Activated naive CD4-positive, alpha-beta T cell (primary cell): Measurements from ENCODE around the gene CTNNA3.
"Not testable (repeated sequence)": the region's sequence is repeated elsewhere in the genome, so short reads cannot be mapped to it uniquely, and the experiment has no call there.

Experiments used
- DNase-seq, 4 experiments: peaks; one replicate each; lab custom pipeline; 2025; lab: John Stamatoyannopoulos, UW

The CTNNA3 gene

DNA sequence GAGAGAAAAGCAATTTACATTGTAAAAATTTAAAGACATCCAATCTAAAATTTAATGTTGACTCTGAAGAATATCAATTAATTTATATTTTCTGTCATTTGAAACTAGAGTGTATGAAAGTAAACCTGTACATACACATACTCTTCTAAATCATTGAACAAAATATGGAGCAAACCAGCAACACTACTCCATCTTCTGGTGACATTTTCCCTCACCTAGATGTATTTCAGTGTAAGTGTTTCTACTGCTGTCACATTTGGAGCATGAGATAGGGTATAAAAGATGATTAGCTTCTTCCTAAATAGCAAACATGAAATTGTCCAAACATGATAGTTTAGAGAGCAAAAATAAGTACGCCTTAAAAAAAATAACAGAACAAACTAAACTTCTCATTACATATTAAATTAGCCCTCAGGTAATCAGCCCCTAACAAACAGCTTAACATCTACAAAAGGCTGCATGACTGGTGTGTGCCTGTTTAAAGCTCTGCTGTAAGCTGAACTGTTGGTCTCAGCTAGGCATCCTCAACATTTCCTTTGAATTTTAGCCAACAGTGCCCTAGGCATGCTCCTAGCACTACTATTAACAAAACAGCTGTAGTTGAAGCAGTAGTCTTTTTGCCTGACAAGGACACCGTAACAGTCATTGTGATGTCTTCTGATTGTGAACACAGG is 189.8 kb downstream of the CTNNA3 start:
- no peak for DNase-seq

DNA sequence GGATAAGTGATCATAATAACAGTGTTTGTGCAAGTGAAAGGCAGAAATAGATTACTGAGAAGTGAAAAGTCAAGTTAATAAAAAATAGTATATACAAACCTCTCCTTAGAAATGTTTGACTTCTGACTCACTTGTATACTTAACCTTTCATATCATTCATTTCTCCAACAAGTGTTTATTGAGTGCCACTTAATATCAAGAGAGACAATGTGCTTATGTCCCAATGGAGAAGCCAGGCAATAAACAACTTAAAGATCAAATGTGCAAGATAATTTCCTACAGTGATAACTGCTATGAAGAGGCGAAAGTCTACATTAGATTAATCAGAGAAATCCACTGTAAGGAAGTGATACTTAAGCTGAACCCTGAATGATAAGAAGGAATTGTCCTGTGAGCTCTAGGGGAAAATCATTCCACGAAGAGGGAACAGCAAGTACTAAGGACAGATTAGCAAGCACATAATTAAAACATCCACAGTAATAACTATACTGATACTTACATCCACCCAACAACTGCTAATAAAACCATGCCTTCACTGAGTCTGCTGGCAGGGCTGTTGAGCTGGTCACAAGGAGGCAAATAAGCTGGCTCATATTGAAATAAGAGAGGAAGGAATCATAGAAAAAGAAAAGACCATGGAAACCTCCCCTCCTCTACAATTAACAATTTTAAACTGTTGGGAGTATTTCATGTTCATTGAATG is 203.5 kb downstream of the CTNNA3 start:
- DNase-seq, result no peak

DNA sequence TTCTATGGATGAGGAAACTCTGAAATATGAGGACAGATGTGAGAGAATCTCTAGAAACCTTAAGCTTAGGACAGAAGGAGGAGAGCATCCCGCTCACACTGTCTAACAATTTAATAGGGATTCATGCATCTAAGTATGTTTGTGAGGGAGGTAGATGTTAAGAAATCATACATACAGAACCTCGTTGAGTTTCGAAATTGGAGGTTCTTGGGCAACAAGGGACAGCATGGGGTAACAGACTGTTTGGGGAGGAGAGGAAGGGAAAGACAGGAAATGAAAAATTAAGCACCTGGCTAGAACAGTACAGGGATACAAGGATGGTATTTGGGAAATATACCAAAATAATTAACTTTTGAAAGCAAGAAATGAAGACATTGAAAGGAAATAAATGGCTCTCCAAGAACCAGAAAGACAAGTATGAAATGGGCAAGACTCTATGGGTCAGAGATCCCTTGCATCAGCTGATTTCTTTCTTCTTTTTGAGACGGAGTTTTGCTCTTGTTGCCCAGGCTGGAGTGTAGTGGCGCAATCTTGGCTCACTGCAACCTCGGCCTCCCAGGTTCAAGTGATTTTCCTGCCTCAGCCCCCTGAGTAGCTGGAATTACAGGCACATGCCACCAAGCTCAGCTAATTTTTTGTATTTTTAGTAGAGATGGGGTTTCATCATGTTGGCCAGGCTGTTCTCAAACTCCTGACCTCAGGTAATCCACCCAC is 207.9 kb downstream of the CTNNA3 start:
- DNase-seq, result no peak

DNA sequence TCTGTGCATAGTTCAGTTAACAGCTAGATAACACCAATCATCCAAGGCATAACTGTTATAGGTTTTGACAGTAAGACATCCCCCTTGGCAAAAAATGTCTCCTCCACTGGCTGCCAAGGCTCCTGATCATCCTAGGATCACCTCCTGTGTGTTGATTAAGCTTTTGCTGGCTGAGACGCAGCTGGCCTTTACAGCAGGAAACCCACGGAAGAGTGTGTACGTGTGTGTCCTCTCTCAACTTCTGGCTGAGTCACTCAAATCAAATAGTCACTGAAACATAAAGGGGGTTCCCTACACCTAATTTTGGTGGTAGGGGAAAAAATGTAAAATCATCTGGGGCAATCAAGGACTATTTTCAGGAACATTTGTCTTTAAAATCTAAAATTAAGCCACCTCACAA is 208.8 kb downstream of the CTNNA3 start:
- no peak for DNase-seq

DNA sequence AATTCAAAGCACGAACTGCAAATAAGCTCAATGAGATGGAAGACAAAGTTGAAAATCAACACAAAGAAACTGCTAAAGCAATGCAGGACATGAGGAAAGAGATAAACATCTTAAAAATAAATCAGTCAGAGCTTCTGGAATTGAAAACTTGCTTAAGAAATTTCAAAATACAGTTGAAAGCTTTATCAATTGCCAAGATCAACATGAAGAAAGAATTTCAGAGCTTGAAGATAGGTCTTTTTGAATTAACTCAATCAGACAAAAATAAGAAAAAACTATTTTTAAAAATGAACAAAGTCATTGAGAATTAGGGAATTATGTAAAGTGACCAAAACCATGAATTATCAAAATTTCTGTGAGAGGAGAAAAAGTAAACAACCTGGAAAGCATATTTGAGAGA is 218.1 kb downstream of the CTNNA3 start:
- DNase-seq, result no peak

DNA sequence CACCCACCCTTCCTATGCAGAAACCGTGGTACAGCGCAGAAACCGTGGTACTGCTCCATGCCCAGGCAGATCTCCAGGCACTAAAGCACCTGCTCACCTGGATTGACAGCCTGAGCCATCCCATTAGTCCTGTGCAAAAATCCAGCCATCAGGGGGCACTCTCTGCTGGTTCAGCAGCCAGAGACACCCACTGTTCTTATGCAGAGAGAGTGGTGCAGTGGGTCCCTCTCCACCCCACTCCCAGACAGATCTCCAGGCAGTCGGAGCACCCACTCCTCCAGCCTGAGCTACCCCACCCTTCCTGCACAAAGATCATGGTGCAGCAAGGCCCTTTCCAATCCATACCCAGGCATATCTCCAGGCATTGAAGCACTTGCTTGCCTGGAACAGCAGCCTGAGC is 219.8 kb downstream of the CTNNA3 start:
- no peak for DNase-seq

DNA sequence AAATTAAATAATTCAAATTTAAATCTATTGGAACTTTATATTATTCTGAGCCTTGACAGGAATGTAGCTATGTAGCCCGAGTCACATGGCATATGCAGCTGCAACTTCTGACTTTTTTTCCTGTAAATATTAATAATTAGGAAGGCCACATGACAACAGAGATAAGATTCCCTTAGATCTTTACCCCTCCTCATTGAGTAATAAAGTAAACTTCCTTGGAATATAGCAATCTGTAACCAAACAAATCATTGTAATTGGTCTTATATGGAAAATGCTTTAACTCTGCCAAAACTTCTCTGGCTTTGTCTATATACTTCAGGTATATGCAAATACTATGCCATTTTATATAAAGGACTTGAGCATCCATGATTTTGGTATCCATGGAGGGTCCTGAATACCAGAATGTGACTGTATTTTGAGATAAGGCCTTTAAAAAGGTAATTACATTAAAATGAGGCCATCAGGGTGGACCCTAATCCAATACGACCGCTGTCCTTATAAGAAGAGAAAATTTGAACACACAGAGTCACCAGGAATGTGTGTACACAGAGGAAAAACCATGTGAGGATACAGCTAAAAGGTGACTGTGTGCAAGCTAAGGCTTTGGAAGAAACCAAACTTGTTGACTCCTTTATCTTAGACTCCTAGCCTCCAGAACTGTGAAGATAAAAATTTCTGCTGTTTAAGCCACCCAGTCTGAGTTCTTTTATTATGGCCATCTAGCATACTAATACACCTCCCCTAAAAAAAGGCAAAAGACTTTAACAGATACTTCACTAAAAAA is 222.0 kb downstream of the CTNNA3 start:
- DNase-seq, result no peak

DNA sequence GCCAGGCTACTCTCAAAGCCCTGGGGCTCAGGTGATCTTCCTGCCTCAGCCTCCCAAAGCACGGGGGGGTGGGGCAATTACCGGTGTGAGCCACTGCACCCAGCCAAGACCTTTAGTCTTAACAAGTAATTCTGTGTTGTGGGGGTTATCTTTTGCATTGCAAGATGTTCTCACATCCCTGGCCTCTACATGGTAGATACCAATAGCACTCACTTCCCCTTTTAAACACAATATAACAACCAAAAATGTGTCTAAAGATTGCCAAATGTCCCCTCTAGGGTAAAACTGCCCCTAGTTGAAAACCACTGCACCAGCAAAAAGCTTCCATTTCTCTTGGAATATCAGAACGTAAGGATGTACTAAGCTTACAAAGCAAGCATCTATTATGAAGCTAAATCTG is 225.0 kb downstream of the CTNNA3 start:
- DNase-seq, result no peak

DNA sequence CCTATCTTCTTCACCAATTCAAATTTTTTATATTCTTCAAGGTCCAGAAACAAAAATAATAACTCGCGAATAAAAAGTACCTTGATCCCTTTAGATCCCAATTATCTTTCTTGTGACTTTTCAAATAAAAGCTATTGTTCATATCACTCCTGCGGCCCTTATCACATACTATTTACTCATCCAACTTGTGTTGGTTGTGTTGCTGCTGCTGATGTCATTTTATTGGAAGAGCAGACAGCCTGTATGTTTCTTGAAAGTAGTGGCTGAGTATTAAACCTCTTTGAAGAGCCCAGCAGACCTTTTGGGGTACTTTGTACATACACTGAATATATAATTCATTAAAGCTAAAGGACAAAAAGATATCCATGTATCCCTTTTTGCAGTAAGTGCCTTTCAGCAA is 231.7 kb downstream of the CTNNA3 start:
- no peak for DNase-seq

DNA sequence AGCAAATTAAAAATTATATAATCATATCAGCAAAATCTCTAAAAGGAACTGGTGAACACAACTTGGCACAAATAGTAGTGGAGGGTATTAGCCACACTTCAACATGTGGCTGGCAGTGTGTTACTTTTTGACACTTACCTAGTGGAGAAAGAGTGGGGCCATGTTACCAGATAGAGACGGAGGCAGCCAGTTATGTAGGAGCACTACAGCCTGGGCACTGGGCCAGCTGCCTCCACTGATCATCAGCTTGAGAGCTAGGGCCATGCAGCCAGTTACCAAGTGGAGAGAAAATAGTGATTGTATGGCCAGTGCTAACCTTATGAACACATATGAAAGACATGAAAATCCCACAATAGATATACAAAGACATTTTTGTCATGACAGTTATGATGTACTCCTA is 243.1 kb downstream of the CTNNA3 start:
- no peak for DNase-seq

DNA sequence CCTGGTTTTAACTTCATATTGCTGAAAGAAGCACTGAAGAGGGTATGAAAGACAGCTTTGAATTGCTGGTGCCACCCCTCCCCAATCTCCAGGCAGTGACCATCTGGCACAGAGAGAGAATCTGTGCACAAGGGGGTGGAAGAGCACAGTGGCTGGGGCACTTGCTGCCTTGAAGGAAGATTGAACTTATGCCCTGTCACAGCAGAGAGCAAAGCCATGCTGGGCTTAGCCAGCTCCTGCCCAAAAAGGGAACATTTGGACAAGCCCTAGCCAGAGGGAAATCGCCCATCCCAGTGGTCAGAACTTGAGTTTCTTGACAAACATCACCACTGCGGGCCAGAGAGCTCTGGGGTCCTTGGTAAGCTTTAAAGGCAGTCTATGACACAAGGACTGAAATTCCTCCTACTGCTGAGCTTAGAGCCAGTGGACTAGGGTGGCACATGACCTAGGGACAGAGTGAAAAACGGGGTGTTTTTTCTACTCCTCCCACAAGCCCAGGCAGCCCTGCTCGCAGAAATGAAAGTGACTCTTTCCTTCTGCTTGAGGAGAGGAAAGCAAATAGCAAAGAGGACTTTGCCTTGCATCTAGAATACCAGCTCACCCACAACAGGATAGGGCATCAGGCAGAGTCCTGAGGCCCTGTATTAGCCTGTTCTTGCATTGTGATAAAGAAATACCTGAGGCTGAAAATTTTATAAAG is 257.2 kb downstream of the CTNNA3 start:
- no peak for DNase-seq

DNA sequence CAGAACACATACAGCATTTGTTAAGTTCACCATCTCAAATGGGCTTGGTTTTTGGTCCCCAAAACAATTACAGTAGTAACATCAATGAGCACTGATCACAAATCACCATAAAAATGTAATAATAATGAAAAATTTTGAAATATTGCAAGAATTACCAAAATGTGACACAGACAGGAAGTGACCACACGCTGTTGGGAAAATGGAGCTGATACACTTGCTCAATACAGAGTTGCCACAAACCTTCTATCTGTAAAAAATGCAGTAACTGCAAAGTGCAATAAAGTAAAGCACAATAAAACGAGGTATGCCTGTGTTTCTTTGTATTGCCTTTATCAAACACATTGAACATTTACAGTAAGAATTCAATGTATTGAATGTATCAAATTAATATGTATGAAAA is 262.7 kb downstream of the CTNNA3 start:
- no peak for DNase-seq

DNA sequence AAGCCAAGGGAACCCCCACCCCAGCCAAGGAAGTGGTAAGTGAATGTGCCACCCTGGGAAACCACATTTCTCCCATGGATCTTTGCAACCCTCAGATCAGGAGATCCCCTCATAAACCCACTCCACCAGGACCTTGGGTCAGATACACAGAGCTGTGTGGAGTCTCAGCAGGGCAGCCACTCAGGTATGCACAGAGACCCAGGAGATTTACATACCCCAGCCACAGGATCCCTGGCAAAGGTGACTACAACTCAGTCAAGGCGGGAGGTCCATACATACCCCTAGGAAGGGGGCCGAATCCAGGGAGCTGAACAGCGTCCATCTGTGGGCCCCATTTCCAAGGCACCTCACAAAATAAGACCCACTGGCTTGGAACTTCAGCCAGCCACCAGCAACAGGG is 293.4 kb downstream of the CTNNA3 start:
- no peak for DNase-seq

DNA sequence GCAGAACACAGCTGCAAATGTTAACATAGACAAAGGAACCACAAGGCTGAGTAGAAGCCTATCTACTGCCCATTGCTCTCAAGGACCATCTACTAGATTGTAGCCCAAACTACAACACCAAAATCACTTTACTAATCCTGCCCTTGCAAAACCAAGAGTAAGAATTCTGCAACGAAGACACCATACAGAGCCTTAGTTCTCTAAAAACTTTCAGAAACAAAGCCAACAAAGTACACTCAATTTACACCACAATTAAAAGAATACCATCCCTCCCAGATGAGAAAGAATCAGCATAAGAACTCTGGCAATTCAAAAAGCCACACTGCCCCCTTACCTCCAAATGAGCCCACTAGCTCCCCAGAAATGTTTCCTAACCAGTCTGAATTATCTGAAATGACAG is 294.3 kb downstream of the CTNNA3 start:
- DNase-seq, result no peak

DNA sequence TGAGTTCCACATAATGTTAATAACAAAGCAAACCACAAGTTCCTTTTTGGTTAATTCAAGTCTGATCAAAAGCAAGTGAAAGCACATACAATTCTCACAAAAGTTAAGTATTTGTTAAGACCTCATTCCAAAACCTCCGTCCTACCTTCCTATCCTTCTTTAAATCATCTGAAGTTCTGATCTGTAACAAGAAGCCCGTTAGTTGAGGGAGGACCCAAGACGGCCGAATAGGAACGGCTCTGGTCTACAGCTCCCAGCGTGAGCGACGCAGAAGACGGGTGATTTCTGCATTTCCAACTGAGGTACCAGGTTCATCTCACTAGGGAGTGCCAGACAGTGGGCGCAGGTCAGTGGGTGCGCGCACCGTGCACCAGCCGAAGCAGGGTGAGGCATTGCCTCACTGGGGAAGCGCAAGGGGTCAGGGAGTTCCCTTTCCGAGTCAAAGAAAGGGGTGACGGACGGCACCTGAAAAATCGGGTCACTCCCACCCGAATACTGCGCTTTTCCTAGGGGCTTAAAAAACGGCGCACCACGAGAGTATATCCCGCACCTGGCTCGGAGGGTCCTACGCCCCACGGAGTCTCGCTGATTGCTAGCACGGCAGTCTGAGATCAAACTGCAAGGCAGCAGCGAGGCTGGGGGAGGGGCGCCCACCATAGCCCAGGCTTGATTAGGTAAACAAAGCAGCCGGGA is 309.0 kb downstream of the CTNNA3 start:
- DNase-seq, result not testable (repeated sequence)

DNA sequence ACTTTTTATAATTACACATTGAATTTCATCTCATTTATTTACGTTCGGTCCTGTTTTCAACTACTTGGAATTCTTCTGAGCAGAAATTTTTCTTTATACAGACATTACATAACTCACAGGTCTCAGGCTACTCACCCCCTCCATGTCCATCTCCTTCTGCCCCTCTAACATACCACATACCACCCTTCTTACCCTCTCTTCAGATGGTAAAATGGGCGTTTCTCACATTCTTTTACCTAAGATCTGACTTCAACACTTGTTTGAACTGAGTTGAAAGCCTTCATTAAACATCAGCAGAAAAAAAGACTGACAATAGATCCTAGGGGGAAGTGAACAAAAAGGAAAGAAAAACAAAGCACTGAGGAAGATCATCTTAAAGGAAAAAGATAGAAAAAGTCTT is 309.7 kb downstream of the CTNNA3 start:
- DNase-seq, result no peak

DNA sequence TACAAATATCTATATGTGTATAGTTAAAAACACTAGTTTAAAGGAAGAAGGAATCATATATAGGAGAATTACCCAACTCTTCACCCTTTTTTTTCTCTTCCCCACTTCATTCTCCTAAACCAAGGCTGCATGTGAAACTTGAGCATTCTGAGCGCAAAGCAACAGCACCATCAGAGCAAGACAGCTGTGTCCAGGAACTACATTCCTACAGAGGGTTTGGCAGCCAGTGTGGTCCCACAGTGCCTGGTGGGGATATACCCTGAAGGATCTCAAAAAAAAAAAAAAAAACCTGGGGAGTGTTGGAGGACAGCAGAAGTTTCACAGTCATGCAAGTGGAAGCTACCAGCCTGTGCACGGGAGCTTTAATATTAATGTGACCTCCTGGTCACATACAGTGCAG is 310.4 kb downstream of the CTNNA3 start:
- DNase-seq, result no peak

DNA sequence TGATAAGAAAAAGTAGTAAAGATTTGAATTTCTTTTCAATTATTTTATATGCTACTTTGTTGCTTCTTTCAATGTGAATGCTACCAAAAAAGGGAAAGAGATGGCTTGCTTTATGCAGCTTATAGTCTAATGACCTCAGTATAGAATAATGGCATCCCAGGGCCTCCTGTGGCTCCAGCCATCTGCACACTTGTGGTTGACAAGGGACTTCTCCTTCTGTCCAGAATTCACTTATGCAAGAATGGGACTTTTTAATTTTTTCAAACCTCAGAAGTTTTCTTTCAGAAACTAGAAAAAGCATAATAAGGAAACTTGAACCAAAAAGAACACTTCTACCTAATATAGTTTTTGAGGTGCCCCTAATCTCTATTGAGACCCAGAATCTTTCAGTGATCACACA is 310.9 kb downstream of the CTNNA3 start:
- no peak for DNase-seq

DNA sequence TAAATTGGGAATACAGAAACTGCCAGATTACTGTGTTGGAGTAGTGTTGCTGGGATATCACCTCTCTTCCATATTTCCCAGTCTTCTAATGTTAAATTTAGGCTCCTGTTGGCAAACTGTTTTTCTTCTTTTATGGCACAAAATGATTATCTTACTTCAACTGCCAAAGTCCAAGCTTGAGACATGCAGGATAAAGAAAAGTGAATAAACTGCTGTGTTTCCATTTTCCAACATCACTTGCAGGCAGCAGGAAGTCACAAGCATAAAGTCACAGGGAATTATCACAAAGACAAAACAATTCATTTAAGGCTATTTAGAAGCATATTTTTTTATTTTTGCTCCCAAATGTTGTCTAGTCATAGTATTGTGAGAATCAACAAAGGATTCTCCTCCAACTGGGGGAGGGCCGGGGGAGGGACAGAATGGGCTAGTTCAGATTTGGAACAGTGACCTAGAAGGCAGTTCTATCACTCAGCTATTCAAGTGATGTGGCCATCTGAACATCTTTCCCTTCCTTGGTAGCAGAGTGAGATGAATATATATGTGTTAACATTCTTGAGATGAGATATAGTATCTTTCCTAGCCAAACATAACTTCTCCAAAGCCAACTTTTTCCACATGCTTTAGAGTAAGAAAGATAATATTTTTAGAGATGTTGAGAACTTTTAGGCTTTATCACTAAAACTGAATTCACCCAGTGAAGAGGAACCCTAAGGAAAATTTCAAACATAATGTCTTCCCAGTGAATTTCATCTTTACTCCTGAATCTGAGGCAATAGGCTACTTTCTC is 364.7 kb downstream of the CTNNA3 start:
- no peak for DNase-seq
